GM23248 (cell line): ENCODE data around the gene SHISA9. TPM values are rescaled to one million over a fixed set of nuclear protein-coding genes. Genes with fewer than 3 reads are reported as not detected.
A peak's percentile ranks its signal among the peaks of the same experiment; 100 is the strongest.

Experiments used
- DNase-seq: peaks from one replicate; pipeline ENCODE4 v3.0.0-alpha.2; 2015
- H2AFZ ChIP-seq: fragments of 200-600 bp; sonication (generic); 2 replicates; pipeline ENCODE4 v1.6.1; 2016; ENCODE audit warnings: antibody characterized with exemption
- H3F3A ChIP-seq: fragments of 200-600 bp; sonication (generic); 2 replicates; pipeline ENCODE4 v1.6.1; 2016; ENCODE audit warnings: mild to moderate bottlenecking, antibody characterized with exemption, mixed run types; ENCODE audit not compliant: insufficient read depth
- H3K27ac ChIP-seq: fragments of 200-600 bp; sonication (generic); 2 replicates; pipeline ENCODE4 v1.5.1; 2016; ENCODE audit warnings: mild to moderate bottlenecking
- H3K27me3 ChIP-seq: fragments of 200-600 bp; sonication (generic); replicated peaks from 2 replicates; pipeline ENCODE4 v1.6.1; 2016; ENCODE audit warnings: mild to moderate bottlenecking; ENCODE audit not compliant: insufficient read depth
- H3K36me3 ChIP-seq: fragments of 200-600 bp; sonication (generic); 2 replicates; pipeline ENCODE4 v1.6.1; 2016; ENCODE audit warnings: low read depth, mild to moderate bottlenecking
- H3K4me1 ChIP-seq: fragments of 200-600 bp; sonication (generic); 2 replicates; pipeline ENCODE4 v1.6.1; 2016; ENCODE audit warnings: mild to moderate bottlenecking; ENCODE audit not compliant: insufficient read depth
- H3K4me2 ChIP-seq: fragments of 200-600 bp; sonication (generic); one replicate; pipeline ENCODE4 v1.6.1; 2016; ENCODE audit warnings: mild to moderate bottlenecking; ENCODE audit not compliant: unreplicated experiment
- H3K4me3 ChIP-seq: fragments of 200-600 bp; sonication (generic); 2 replicates; pipeline ENCODE4 v1.5.1; 2016; ENCODE audit warnings: mild to moderate bottlenecking
- H3K79me2 ChIP-seq: fragments of 200-600 bp; sonication (generic); 2 replicates; pipeline ENCODE4 v1.6.1; 2016; ENCODE audit warnings: mild to moderate bottlenecking; ENCODE audit not compliant: insufficient read depth
- H3K9ac ChIP-seq: fragments of 200-600 bp; sonication (generic); 2 replicates; pipeline ENCODE4 v1.6.1; 2016; ENCODE audit warnings: mild to moderate bottlenecking
- H3K9me2 ChIP-seq: fragments of 200-600 bp; sonication (generic); 2 replicates; pipeline ENCODE4 v1.6.1; 2016; ENCODE audit warnings: mixed run types, mild to moderate bottlenecking, moderate library complexity; ENCODE audit not compliant: insufficient read depth
- H3K9me3 ChIP-seq: fragments of 200-600 bp; sonication (generic); one replicate; pipeline ENCODE4 v1.6.1; 2017; ENCODE audit warnings: low read depth
- H4K20me1 ChIP-seq: fragments of 200-600 bp; sonication (generic); 2 replicates; pipeline ENCODE4 v1.6.0; 2016; ENCODE audit not compliant: insufficient read depth
- EZH2 ChIP-seq: fragments of 200-600 bp; sonication (generic); IDR thresholded peaks from 2 replicates; pipeline ENCODE4 v1.6.1; 2018; ENCODE audit warnings: antibody characterized with exemption, mild to moderate bottlenecking; ENCODE audit not compliant: insufficient read depth, poor library complexity, severe bottlenecking
- EZH2phosphoT487 ChIP-seq: fragments of 200-600 bp; sonication (generic); IDR thresholded peaks from 2 replicates; pipeline ENCODE4 v1.6.1; 2018; ENCODE audit warnings: antibody characterized with exemption, moderate library complexity, mild to moderate bottlenecking, low read depth; ENCODE audit not compliant: insufficient read depth
- WGBS, 2 experiments: methylation state at CpG; one replicate each; pipeline ENCODE4 v1.1.6; 2015 to 2017; ENCODE audit warnings: low lambda C conversion rate in 2 of 2, low coverage in 1 of 2; ENCODE audit errors: missing lambda C conversion rate in 2 of 2; 5-methylcytosine and 5-hydroxymethylcytosine counted together
- in situ Hi-C: fragments of 300-500 bp; cut with MboI; formaldehyde crosslinking; loops from 2 replicates; pipeline ENCODE4 v1.15.0; 2020
- polyA plus RNA-seq: library from polyadenylated mRNA; unstranded; fragments of >200 nt; fragmentation: Nextera tagmentation; extraction: Ambion mirVana; gene quantifications from 2 replicates; pipeline ENCODE4 v1.2.1, GENCODE V29; 2016
- total RNA-seq: library from RNA; depleted of rRNA; stranded (reverse); fragments of >200 nt; shearing (Covaris generic); gene quantifications from 2 replicates; pipeline ENCODE4 v1.2.3, GENCODE V29; 2014

SHISA9 gene
- total and polyA plus RNA-seq, 2 experiments from 2014 or later, result not detected

- H3K27me3 ChIP-seq, result peaks cover 58% of the 10 kb centered on the region
- H3K79me2 ChIP-seq, result no peaks in the 10 kb centered on the region
- in situ Hi-C loops, result no loop called here
- H3K9me3 ChIP-seq, result no peaks in the 10 kb centered on the region
- no peaks in the 10 kb centered on the region for H4K20me1 ChIP-seq
- H3K9me2 ChIP-seq, result no peaks in the 10 kb centered on the region
- H2AFZ ChIP-seq, result no peak overlapping the region
- H3K27ac ChIP-seq, result no peak overlapping the region
- H3F3A ChIP-seq, result no peaks in the 10 kb centered on the region
- DNase-seq, result no peak
- H3K4me2 ChIP-seq, result no peak overlapping the region
- no peaks in the 10 kb centered on the region for H3K4me1 ChIP-seq
- WGBS, 2 experiments, result 3 to 4% methylated on average over 37 to 38 of the region's 38 CpGs
- no peaks in the 10 kb centered on the region for H3K36me3 ChIP-seq
- TF ChIP-seq EZH2 (peak; percentile 22), EZH2phosphoT487 (no peak)
- no peak overlapping the region for H3K4me3 ChIP-seq
- H3K9ac ChIP-seq, result no peak overlapping the region
Measured at GRCh38 chr16:12903407-12904328, 2.3 kb downstream of the SHISA9 start.

- no peaks in the 10 kb centered on the region for H3K4me1 ChIP-seq
- 9 to 10% methylated on average over 7 of the region's 7 CpGs for WGBS, 2 experiments
Measured at GRCh38 chr16:12904329-12904671, 2.9 kb downstream of the SHISA9 start.

GRCh38 chr16:12906271-12906670 is 4.9 kb downstream of the SHISA9 start:
- no peaks in the 10 kb centered on the region for H4K20me1 ChIP-seq
- in situ Hi-C loops, result no loop called here
- no peaks in the 10 kb centered on the region for H3K4me1 ChIP-seq
- no peak overlapping the region for H3K27ac ChIP-seq
- no peak overlapping the region for H3K9ac ChIP-seq
- H2AFZ ChIP-seq, result no peak overlapping the region
- 41 to 42% methylated on average over 5 of the region's 5 CpGs for WGBS, 2 experiments
- TF ChIP-seq EZH2phosphoT487, result no peak
- no peak for TF ChIP-seq EZH2
- H3K4me3 ChIP-seq, result no peak overlapping the region
- peaks cover 34% of the 10 kb centered on the region for H3K27me3 ChIP-seq
- no peaks in the 10 kb centered on the region for H3K9me3 ChIP-seq
- no peaks in the 10 kb centered on the region for H3K9me2 ChIP-seq
- no peak overlapping the region for H3K4me2 ChIP-seq
- no peak for DNase-seq
- no peaks in the 10 kb centered on the region for H3K36me3 ChIP-seq
- H3F3A ChIP-seq, result no peaks in the 10 kb centered on the region
- no peaks in the 10 kb centered on the region for H3K79me2 ChIP-seq

More at GRCh38 chr16:12904329-12904671, 2.9 kb downstream of the SHISA9 start:
- in situ Hi-C loops, result no loop called here
- Histone ChIP-seq H3K79me2 (no peaks in the 10 kb centered on the region), H2AFZ (no peak overlapping the region), H3K4me3 (no peak overlapping the region), H3K9me2 (no peaks in the 10 kb centered on the region), H3K27me3 (peaks cover 53% of the 10 kb centered on the region), H3K36me3 (no peaks in the 10 kb centered on the region), H3K4me2 (no peak overlapping the region), H4K20me1 (no peaks in the 10 kb centered on the region), H3F3A (no peaks in the 10 kb centered on the region), H3K27ac (no peak overlapping the region), H3K9ac (no peak overlapping the region), H3K9me3 (no peaks in the 10 kb centered on the region)
- no peak for DNase-seq
- no peak for TF ChIP-seq EZH2
- no peak for TF ChIP-seq EZH2phosphoT487

GRCh38 chr16:12906765-12907516 is 5.5 kb downstream of the SHISA9 start:
- H3K79me2 ChIP-seq, result no peaks in the 10 kb centered on the region
- H3K9me3 ChIP-seq, result no peaks in the 10 kb centered on the region
- no peaks in the 10 kb centered on the region for H4K20me1 ChIP-seq
- H3K4me2 ChIP-seq, result no peak overlapping the region
- in situ Hi-C loops, result no loop called here
- H2AFZ ChIP-seq, result no peak overlapping the region
- H3K4me3 ChIP-seq, result no peak overlapping the region
- H3K36me3 ChIP-seq, result no peaks in the 10 kb centered on the region
- no peak overlapping the region for H3K9ac ChIP-seq
- peaks cover 33% of the 10 kb centered on the region for H3K27me3 ChIP-seq
- WGBS, 2 experiments, result 75 to 91% methylated on average over 5 of the region's 5 CpGs
- H3K27ac ChIP-seq, result no peak overlapping the region
- H3K4me1 ChIP-seq, result no peaks in the 10 kb centered on the region
- no peak for DNase-seq
- no peaks in the 10 kb centered on the region for H3F3A ChIP-seq
- TF ChIP-seq EZH2 (no peak), EZH2phosphoT487 (no peak)
- no peaks in the 10 kb centered on the region for H3K9me2 ChIP-seq
